ENCODE data around the gene CYSRT1. TPM values are rescaled to one million over a fixed set of nuclear protein-coding genes. Genes with fewer than 3 reads are reported as not detected.

Gene CYSRT1
- total RNA-seq, 4 donors from 2014 or later, result 40.2 to 119 (median 67.6) TPM

DNA sequence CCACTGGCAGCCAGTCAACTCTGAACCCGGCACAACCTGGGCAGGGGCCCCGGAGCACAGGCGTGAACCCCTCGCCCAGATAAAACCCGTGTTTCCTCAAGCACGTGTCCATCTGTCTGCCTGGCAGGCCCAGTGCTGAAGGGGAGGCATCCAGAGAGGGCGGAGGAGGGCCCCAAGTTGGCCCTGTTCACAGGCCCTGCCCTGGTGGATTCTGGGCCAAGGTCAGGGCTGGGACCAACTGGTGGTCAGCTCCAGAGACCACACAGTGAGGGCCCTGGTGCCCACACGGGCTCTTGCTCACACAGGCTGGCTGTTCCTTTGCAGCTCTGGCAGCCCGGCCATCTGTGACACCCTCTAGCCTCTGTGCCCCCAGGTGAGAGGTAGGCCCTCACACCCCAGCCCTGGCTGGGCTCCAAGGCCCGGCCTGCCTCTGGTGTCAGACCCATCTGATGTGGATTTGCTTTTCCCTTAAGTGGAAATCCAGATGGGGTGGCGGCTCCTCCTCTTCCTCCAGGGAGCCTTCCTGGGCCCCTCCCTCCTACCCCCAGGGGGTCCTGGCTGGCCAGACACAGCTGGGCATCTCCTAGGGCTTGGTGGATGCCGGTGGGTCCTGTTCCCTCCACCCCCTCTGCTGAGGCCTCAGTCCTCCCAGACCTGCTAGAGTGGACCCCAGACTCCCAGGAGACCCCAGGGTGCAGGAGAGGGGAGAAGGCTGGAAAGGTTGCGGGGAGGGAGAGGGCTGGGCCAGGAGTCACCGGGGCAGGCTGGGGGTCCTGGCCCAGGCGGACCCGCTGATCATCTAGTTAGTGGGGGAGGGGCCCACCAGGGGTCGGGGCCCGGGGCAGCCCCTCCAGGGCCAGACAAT is 25.6 kb downstream of the CYSRT1 start:
- DNase-seq (ENCODE audit: low spot score in 2 of 2), result no peak
- WGBS, 2 donors, result 47 to 60% methylated on average over 16 of the region's 18 CpGs
- TF ChIP-seq, protein P1, sequence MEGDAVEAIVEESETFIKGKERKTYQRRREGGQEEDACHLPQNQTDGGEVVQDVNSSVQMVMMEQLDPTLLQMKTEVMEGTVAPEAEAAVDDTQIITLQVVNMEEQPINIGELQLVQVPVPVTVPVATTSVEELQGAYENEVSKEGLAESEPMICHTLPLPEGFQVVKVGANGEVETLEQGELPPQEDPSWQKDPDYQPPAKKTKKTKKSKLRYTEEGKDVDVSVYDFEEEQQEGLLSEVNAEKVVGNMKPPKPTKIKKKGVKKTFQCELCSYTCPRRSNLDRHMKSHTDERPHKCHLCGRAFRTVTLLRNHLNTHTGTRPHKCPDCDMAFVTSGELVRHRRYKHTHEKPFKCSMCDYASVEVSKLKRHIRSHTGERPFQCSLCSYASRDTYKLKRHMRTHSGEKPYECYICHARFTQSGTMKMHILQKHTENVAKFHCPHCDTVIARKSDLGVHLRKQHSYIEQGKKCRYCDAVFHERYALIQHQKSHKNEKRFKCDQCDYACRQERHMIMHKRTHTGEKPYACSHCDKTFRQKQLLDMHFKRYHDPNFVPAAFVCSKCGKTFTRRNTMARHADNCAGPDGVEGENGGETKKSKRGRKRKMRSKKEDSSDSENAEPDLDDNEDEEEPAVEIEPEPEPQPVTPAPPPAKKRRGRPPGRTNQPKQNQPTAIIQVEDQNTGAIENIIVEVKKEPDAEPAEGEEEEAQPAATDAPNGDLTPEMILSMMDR (IDR thresholded peaks at IDR 0.05), result no peak
- no peak for TF ChIP-seq POLR2A (IDR thresholded peaks at IDR 0.05)
- H3K4me3 ChIP-seq (ENCODE audit: low read depth, poor library complexity, severe bottlenecking), result no peak overlapping the region
- intact Hi-C loops (cut with DNase I; ENCODE audit: low total_unique reads), result no loop called here

DNA sequence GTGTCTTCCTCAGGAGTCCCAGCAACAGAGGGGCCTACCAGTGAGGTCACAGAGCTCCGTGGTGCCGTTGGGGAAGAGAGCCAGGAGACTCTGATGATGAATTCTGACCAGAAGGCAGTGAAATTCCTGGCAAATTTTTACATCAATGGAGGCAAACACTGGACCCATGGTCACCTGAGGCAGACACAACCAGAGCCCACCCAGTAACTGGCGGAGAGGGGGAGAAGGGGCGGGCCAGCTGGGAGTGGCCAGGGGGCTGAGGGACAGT is 26.2 kb downstream of the CYSRT1 start, which contains the start of gene STPG3:
Gene STPG3 (plus strand): TSS at position 93 of the 268 bp plus-strand sequence. CDS start 1 bp downstream, at position 94.
- TF ChIP-seq POLR2A (IDR thresholded peaks at IDR 0.05), result no peak
- TF ChIP-seq, protein P1 (IDR thresholded peaks at IDR 0.05), result no peak

DNA sequence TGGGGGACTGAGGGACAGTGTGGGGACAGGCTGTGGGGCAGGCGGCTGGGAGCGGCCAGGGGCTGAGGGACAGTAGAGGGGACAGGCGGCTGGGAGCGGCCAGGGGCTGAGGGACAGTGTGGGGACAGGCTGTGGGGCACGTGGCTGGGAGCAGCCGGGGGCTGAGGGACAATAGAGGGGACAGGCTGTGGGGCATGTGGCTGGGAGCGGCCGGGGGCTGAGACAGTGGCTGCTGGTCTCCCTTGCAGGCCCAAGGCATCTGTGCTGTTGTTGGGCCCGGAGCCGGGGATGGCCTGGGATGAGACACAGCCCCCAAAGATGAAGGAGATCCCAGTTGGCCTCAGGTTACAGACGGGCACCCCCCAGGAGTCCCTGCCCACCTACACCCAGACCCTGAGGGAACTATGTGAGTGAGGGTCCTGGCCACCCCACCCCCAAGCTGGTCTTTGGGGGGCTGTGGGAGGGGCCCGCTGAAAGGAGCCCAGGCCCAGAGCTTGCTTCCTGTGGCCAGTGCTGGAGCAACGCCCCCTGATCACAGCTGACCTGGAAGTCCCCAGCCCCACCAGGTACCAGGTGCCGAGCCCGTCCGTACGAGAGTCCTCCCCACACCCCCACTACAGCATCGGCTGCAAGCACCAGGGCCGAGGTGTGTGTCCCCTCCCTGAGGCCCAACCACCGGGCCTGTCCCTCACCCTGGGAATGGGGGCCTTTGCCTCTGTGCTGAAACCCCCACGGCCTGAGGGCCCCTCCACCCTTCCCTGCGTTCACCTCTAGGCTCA is 26.7 kb downstream of the CYSRT1 start:
- WGBS, 2 donors, result 83 to 86% methylated on average over 15 to 20 of the region's 22 CpGs

More for the DNA sequence above, 26.2 kb downstream of the CYSRT1 start, which contains the start of gene STPG3:
- no peak within 1 kb of the TSS for H3K4me3 ChIP-seq (ENCODE audit: low read depth, poor library complexity, severe bottlenecking)
- no peak for DNase-seq (ENCODE audit: low spot score in 2 of 2)
- intact Hi-C loops (cut with DNase I; ENCODE audit: low total_unique reads), result no loop called here
- WGBS, 2 donors, result 72 to 82% methylated on average over 4 of the region's 4 CpGs

DNA sequence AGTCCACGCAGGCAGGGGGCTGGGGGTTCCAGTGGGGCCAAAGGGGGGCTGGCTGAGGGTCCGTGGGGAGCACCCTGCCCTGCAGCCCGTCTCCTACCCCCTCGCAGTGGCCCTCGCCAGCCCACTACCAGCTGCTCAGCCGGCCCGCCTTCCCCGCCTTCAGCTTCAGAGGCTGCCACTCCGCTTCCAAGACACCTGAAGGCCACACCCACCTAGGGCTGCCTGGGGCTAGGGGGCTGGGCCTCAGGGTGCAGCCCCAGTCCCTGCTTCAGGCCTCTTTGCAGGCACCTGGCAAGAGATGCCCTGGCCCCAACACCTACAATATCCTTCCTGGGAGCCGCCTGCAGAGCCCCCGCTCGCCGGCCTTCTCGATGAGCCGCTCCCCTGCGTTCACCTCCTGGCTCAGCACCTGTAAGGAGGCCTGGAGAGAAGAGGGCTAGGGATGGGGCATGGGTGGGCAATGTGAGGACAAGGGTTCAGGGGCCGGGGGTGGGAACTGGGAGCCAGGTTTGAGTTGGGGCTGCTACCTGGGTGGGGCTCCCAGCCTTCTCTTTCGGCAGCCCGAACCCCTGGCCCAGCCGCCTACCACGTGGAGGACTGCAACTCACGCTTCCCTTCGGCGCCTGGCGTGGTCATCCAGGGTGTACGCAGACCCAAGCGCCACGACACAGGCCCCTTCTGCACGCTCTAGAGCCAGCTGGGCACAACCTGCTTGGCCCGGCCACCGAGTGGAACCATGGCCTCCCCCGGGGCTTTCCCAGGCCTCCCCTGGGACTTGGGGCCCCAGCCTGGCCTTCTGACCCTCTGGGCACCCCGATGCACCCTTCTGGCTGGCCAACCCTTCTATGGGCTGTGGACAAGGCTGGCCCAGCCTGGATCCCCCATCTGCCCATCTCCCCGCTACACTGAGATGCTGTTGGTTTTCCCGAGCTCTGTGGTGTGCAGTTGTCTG is 27.9 kb downstream of the CYSRT1 start:
- no peak overlapping the region for H3K4me3 ChIP-seq (ENCODE audit: low read depth, poor library complexity, severe bottlenecking)
- WGBS, 2 donors, result 79 to 91% methylated on average over 31 to 32 of the region's 35 CpGs
- TF ChIP-seq, protein P1 (IDR thresholded peaks at IDR 0.05), result no peak
- no peak for TF ChIP-seq POLR2A (IDR thresholded peaks at IDR 0.05)
- no peak for DNase-seq (ENCODE audit: low spot score in 2 of 2)
- intact Hi-C loops (cut with DNase I; ENCODE audit: low total_unique reads), result no loop called here

More for the DNA sequence above, 26.7 kb downstream of the CYSRT1 start:
- H3K4me3 ChIP-seq (ENCODE audit: low read depth, poor library complexity, severe bottlenecking), result no peak overlapping the region
- intact Hi-C loops (cut with DNase I; ENCODE audit: low total_unique reads), result no loop called here
- no peak for DNase-seq (ENCODE audit: low spot score in 2 of 2)
- TF ChIP-seq POLR2A (IDR thresholded peaks at IDR 0.05), result no peak
- TF ChIP-seq, protein P1 (IDR thresholded peaks at IDR 0.05), result no peak
